Neural cell (in vitro differentiated cells): ENCODE measurements around the gene ABCG2. TPM values are rescaled to one million over a fixed set of nuclear protein-coding genes. Genes with fewer than 3 reads are reported as not detected.

ENCODE experiments used
- H2AFZ ChIP-seq: fragments of 200-600, 300-800 bp; sonication (generic), shearing (Covaris generic); 2 replicates; pipeline ENCODE4 v1.6.0; 2014; ENCODE audit warnings: low read depth, mild to moderate bottlenecking, antibody characterized with exemption, low read length, moderate library complexity
- H3F3A ChIP-seq: fragments of 200-600 bp; shearing (Covaris generic); 2 replicates; pipeline ENCODE4 v1.6.1; 2016; ENCODE audit warnings: mild to moderate bottlenecking, moderate library complexity, mixed read lengths, antibody characterized with exemption, low read length; ENCODE audit not compliant: insufficient read depth, poor library complexity, severe bottlenecking
- H3K27ac ChIP-seq: fragments of 200-600, 300-800 bp; sonication (generic), shearing (Covaris generic); 2 replicates; pipeline ENCODE4 v1.5.1; 2014; ENCODE audit warnings: mild to moderate bottlenecking, low read length, moderate library complexity
- H3K27me3 ChIP-seq: fragments of 300-800, 200-600 bp; sonication (generic), shearing (Covaris generic); 2 replicates; pipeline ENCODE4 v1.6.0; 2014; ENCODE audit warnings: mild to moderate bottlenecking, low read depth, low read length, moderate library complexity; ENCODE audit not compliant: insufficient read depth
- H3K36me3 ChIP-seq: fragments of 300-800, 200-600 bp; sonication (generic), shearing (Covaris generic); 2 replicates; pipeline ENCODE4 v1.5.1; 2014; ENCODE audit warnings: mild to moderate bottlenecking, antibody characterized with exemption, low read length, moderate library complexity; ENCODE audit not compliant: insufficient read depth
- H3K4me2 ChIP-seq: fragments of 300-800, 200-600 bp; sonication (generic), shearing (Covaris generic); 2 replicates; pipeline ENCODE4 v1.6.0; 2014; ENCODE audit warnings: mild to moderate bottlenecking, low read length
- H3K4me3 ChIP-seq: fragments of 300-800, 200-600 bp; sonication (generic), shearing (Covaris generic); 2 replicates; pipeline ENCODE4 v1.5.1; 2014; ENCODE audit warnings: mild to moderate bottlenecking, low read length, moderate library complexity
- H3K79me2 ChIP-seq: fragments of 200-600 bp; shearing (Covaris generic); replicated peaks from 2 replicates; pipeline ENCODE4 v1.6.0; 2014; ENCODE audit warnings: mild to moderate bottlenecking, low read length, moderate library complexity; ENCODE audit not compliant: insufficient read depth
- H3K9ac ChIP-seq: fragments of 300-800, 200-600 bp; sonication (generic), shearing (Covaris generic); 2 replicates; pipeline ENCODE4 v1.6.1; 2016; ENCODE audit warnings: mild to moderate bottlenecking, low read length, mixed read lengths
- H3K9me2 ChIP-seq: fragments of 200-600 bp; shearing (Covaris generic); 2 replicates; pipeline ENCODE4 v1.6.1; 2016; ENCODE audit warnings: mild to moderate bottlenecking, low read length, mixed read lengths; ENCODE audit not compliant: insufficient read depth
- H3K9me3 ChIP-seq: fragments of 200-600, 300-800 bp; sonication (generic), shearing (Covaris generic); 2 replicates; pipeline ENCODE4 v1.6.1; 2016; ENCODE audit warnings: mild to moderate bottlenecking, mixed run types, low read length, moderate library complexity, mixed read lengths
- H4K20me1 ChIP-seq: fragments of 200-600 bp; shearing (Covaris generic); 2 replicates; pipeline ENCODE4 v1.6.1; 2016; ENCODE audit warnings: mild to moderate bottlenecking, mixed run types; ENCODE audit not compliant: insufficient read depth
- EP300 ChIP-seq: fragments of 450-650 bp; conservative IDR thresholded peaks from 2 replicates; pipeline ENCODE4 v1.6.1; 2014; ENCODE audit warnings: antibody characterized with exemption, mild to moderate bottlenecking, moderate library complexity; ENCODE audit not compliant: poor library complexity, severe bottlenecking
- EZH2 ChIP-seq: fragments of 200-600, 300-800 bp; shearing (Covaris generic), sonication (generic); IDR thresholded peaks from 2 replicates; pipeline ENCODE4 v1.6.1; 2014; ENCODE audit warnings: antibody characterized with exemption, low read length, borderline replicate concordance, mild to moderate bottlenecking; ENCODE audit not compliant: insufficient read depth, poor library complexity, severe bottlenecking
- MXI1 ChIP-seq: fragments of 450-650 bp; conservative IDR thresholded peaks from 2 replicates; pipeline ENCODE4 v1.6.1; 2014; ENCODE audit warnings: antibody characterized with exemption, mild to moderate bottlenecking; ENCODE audit not compliant: poor library complexity, severe bottlenecking
- POLR2AphosphoS5 ChIP-seq: IDR thresholded peaks from 2 replicates; pipeline ENCODE4 v1.6.1; 2012
- RAD21 ChIP-seq: fragments of 450-650 bp; conservative IDR thresholded peaks from 2 replicates; pipeline ENCODE4 v1.6.1; 2014; ENCODE audit warnings: antibody characterized with exemption, mild to moderate bottlenecking, moderate library complexity
- SMC3 ChIP-seq: fragments of 450-650 bp; conservative IDR thresholded peaks from 2 replicates; pipeline ENCODE4 v1.6.1; 2014; ENCODE audit warnings: antibody characterized with exemption, mild to moderate bottlenecking, moderate library complexity; ENCODE audit not compliant: poor library complexity
- TAF1 ChIP-seq: IDR thresholded peaks from 2 replicates; pipeline ENCODE4 v1.6.1; 2012; ENCODE audit warnings: low read depth
- polyA plus RNA-seq: library from polyadenylated mRNA; depleted of rRNA; stranded (reverse); fragments of >200 nt; gene quantifications from 2 replicates; pipeline ENCODE4 v1.2.3, GENCODE V29; 2014
- TF ChIP-seq, protein P1 (sequence below): IDR thresholded peaks from 2 replicates; pipeline ENCODE4 v1.6.1; 2012; ENCODE audit warnings: borderline replicate concordance
- TF ChIP-seq, protein P2 (sequence below): fragments of 450-650 bp; IDR thresholded peaks from 2 replicates; pipeline ENCODE4 v1.5.1; 2014; ENCODE audit warnings: antibody characterized with exemption, mild to moderate bottlenecking, moderate library complexity; ENCODE audit not compliant: poor library complexity, severe bottlenecking

ABCG2 gene
- polyA plus RNA-seq, 1 donor from 2014 or later, result not detected

DNA sequence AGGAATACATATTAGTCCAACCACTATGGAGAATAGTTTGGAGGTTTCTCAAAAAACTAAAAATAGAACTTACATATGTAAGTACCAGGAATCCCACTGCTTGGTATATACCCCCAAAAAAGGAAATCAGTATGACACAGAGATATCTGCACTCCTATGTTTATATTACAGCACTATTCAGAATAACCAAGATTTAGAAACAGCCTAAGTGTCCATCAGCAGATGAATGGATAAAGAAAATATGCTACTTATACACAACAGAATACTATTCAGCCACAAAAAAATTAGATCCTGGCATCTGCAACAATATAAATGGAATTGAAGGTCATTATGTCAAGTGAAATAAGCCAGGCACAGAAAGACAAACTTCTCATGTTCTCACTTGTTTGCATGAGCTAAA, 27.5 kb upstream of the ABCG2 start:
- no peak overlapping the region for H3K9ac ChIP-seq
- no peaks in the 10 kb centered on the region for H3K79me2 ChIP-seq
- no peak overlapping the region for H3K4me3 ChIP-seq
- no peak overlapping the region for H3K4me2 ChIP-seq
- no peaks in the 10 kb centered on the region for H3K9me2 ChIP-seq
- H3F3A ChIP-seq, result no peaks in the 10 kb centered on the region
- H4K20me1 ChIP-seq, result no peaks in the 10 kb centered on the region
- no peak overlapping the region for H2AFZ ChIP-seq
- no peak overlapping the region for H3K27ac ChIP-seq
- H3K9me3 ChIP-seq, result no peaks in the 10 kb centered on the region
- H3K27me3 ChIP-seq, result no peaks in the 10 kb centered on the region
- no peaks in the 10 kb centered on the region for H3K36me3 ChIP-seq
- TF ChIP-seq SMC3, result no peak
- TF ChIP-seq, protein P1, sequence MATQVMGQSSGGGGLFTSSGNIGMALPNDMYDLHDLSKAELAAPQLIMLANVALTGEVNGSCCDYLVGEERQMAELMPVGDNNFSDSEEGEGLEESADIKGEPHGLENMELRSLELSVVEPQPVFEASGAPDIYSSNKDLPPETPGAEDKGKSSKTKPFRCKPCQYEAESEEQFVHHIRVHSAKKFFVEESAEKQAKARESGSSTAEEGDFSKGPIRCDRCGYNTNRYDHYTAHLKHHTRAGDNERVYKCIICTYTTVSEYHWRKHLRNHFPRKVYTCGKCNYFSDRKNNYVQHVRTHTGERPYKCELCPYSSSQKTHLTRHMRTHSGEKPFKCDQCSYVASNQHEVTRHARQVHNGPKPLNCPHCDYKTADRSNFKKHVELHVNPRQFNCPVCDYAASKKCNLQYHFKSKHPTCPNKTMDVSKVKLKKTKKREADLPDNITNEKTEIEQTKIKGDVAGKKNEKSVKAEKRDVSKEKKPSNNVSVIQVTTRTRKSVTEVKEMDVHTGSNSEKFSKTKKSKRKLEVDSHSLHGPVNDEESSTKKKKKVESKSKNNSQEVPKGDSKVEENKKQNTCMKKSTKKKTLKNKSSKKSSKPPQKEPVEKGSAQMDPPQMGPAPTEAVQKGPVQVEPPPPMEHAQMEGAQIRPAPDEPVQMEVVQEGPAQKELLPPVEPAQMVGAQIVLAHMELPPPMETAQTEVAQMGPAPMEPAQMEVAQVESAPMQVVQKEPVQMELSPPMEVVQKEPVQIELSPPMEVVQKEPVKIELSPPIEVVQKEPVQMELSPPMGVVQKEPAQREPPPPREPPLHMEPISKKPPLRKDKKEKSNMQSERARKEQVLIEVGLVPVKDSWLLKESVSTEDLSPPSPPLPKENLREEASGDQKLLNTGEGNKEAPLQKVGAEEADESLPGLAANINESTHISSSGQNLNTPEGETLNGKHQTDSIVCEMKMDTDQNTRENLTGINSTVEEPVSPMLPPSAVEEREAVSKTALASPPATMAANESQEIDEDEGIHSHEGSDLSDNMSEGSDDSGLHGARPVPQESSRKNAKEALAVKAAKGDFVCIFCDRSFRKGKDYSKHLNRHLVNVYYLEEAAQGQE, result no peak
- TF ChIP-seq EP300, result no peak
- no peak for TF ChIP-seq EZH2
- TF ChIP-seq TAF1, result no peak
- no peak for TF ChIP-seq MXI1
- TF ChIP-seq POLR2AphosphoS5, result no peak
- no peak for TF ChIP-seq RAD21
- TF ChIP-seq, protein P2, sequence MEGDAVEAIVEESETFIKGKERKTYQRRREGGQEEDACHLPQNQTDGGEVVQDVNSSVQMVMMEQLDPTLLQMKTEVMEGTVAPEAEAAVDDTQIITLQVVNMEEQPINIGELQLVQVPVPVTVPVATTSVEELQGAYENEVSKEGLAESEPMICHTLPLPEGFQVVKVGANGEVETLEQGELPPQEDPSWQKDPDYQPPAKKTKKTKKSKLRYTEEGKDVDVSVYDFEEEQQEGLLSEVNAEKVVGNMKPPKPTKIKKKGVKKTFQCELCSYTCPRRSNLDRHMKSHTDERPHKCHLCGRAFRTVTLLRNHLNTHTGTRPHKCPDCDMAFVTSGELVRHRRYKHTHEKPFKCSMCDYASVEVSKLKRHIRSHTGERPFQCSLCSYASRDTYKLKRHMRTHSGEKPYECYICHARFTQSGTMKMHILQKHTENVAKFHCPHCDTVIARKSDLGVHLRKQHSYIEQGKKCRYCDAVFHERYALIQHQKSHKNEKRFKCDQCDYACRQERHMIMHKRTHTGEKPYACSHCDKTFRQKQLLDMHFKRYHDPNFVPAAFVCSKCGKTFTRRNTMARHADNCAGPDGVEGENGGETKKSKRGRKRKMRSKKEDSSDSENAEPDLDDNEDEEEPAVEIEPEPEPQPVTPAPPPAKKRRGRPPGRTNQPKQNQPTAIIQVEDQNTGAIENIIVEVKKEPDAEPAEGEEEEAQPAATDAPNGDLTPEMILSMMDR, result no peak

DNA sequence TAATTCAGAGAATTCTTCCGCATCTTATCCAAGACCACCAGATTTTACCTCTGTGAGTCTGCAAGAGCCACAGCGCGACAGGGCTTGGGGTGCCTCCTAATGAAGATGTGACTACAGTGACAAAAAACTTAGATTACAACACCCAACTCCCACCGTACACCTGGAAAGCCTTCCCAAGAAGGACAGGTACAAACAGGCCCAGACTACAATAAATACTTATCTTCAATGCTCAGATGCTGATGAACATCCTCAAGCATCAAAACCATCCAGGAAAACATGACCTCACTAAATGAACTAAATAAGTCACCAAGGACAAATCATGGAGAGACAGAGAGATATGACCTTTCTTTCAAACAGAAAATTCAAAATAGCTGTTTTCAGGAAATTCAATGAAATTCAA, 20.8 kb upstream of the ABCG2 start:
- no peaks in the 10 kb centered on the region for H3K36me3 ChIP-seq
- H4K20me1 ChIP-seq, result no peaks in the 10 kb centered on the region
- H3K4me3 ChIP-seq, result no peak overlapping the region
- no peaks in the 10 kb centered on the region for H3F3A ChIP-seq
- no peaks in the 10 kb centered on the region for H3K9me2 ChIP-seq
- no peak overlapping the region for H2AFZ ChIP-seq
- no peak overlapping the region for H3K27ac ChIP-seq
- no peak overlapping the region for H3K4me2 ChIP-seq
- H3K9me3 ChIP-seq, result no peaks in the 10 kb centered on the region
- TF ChIP-seq SMC3 (no peak), TAF1 (no peak), MXI1 (no peak), EZH2 (no peak)
- TF ChIP-seq, protein P1, result no peak
- TF ChIP-seq, protein P2, result no peak
- H3K27me3 ChIP-seq, result no peaks in the 10 kb centered on the region
- H3K79me2 ChIP-seq, result no peaks in the 10 kb centered on the region
- H3K9ac ChIP-seq, result no peak overlapping the region
